ENCODE data around the gene PNMA8B. TPM values are rescaled to one million over a fixed set of nuclear protein-coding genes. Genes with fewer than 3 reads are reported as not detected.
A peak's percentile ranks its signal among the peaks of the same experiment; 100 is the strongest.

Gene PNMA8B
- total RNA-seq, 1 donor, result 0.43 TPM

DNA sequence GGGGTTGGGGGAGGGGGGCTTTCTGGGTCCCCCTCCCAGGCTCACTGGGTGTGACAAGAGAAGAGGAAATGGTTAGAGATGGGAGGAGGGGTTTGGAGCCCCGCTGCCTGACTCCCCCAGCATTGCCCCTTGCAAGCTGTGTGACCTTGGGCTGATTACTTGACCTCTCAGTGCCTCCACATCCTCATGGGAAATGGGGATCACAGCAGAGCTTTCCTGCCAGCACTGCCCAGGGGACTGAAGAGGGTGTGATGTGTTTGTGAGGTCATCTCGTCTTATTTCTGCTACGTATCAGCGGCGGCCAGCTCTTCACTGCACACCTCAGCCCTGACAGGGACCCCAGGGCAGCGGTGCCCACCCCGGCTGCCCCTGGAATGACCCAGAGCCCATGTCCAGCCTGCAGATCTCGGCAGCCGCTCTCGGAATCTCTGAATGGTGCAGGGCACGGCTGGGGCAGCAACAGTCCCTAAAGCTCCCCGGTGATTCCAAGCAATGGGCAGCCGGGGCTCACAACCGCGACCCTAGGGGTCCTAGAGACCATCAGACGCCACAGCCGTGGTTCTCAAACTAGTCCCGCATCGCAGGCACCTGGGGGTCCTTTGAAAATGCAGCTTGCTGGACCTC is 8.4 kb downstream of the PNMA8B start:
- H3K4me3 ChIP-seq (ENCODE audit: low read depth, low read length), result peak overlapping the region; percentile 54
- DNase-seq (ENCODE audit: low read depth), result no peak
- TF ChIP-seq, protein P1, sequence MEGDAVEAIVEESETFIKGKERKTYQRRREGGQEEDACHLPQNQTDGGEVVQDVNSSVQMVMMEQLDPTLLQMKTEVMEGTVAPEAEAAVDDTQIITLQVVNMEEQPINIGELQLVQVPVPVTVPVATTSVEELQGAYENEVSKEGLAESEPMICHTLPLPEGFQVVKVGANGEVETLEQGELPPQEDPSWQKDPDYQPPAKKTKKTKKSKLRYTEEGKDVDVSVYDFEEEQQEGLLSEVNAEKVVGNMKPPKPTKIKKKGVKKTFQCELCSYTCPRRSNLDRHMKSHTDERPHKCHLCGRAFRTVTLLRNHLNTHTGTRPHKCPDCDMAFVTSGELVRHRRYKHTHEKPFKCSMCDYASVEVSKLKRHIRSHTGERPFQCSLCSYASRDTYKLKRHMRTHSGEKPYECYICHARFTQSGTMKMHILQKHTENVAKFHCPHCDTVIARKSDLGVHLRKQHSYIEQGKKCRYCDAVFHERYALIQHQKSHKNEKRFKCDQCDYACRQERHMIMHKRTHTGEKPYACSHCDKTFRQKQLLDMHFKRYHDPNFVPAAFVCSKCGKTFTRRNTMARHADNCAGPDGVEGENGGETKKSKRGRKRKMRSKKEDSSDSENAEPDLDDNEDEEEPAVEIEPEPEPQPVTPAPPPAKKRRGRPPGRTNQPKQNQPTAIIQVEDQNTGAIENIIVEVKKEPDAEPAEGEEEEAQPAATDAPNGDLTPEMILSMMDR (IDR thresholded peaks at IDR 0.05; ENCODE audit: insufficient read depth, low read depth, low read length), result no peak

- H3K4me3 ChIP-seq (ENCODE audit: low read depth, low read length), result no peak overlapping the region
- TF ChIP-seq, protein P1 (IDR thresholded peaks at IDR 0.05; ENCODE audit: insufficient read depth, low read depth, low read length), result no peak
- DNase-seq (ENCODE audit: low read depth), result no peak
Measured at GRCh38 chr19:46486358-46486757, 9.3 kb downstream of the PNMA8B start.

DNA sequence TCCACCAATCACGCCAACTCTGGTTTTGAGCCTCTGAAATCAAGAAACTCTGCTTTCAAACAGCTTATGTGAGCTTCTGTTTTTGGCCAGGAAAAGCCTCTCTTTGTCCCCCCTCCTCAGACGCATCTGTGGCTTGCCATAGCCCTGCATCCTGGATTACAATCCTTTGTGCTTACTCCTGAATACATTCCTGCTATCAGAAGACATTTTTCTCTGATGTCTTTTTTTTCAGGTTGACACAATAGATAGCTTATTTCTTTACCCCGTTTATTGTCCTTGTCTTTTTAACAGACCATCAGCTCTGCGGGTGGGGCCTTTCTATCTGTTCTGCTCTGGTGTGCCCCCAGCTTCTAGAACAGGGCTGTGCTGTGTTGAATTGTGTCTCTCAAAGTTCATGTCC is 11.0 kb downstream of the PNMA8B start:
- DNase-seq (ENCODE audit: low read depth), result no peak
- H3K4me3 ChIP-seq (ENCODE audit: low read depth, low read length), result no peak overlapping the region
- TF ChIP-seq, protein P1 (IDR thresholded peaks at IDR 0.05; ENCODE audit: insufficient read depth, low read depth, low read length), result no peak

DNA sequence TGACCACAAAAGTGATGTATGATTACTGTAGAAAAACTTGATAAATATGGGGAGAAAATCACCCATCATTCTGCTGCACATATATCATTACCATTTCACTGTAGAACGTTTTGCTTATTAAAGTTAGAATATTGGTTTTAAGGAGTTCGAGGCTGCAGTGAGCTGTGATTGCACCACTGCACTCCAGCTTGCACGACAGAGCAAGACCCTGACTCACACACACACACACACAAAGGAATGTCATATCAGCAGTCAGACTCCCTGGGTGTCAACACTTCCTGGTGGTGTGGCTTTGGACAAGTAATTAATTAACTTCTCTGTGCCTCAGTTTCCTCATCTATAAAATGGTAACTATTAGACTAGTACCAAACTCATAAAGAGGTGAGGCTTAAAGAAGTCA is 13.0 kb downstream of the PNMA8B start:
- peak; percentile 29 for DNase-seq (ENCODE audit: low read depth)
- H3K4me3 ChIP-seq (ENCODE audit: low read depth, low read length), result no peak overlapping the region
- TF ChIP-seq, protein P1 (IDR thresholded peaks at IDR 0.05; ENCODE audit: insufficient read depth, low read depth, low read length), result no peak

DNA sequence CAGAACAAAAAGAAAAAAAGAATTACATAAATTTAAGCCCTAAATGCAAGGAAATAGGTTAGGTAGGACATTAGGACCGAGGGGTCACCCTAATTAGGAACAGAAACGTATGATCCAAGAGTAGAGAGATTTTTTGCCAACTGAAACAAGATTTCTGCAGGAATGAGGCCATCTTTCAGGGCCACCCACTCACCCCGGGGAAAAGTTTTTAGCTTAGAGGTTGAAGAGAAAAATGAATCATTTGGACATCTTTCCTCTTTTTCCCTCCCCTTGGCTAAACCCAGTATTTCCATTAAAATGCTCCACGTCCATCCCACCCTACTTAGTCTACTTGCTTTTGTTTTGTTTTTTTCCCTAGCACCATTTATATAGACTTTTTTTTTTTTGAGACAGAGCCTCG is 13.7 kb downstream of the PNMA8B start:
- H3K4me3 ChIP-seq (ENCODE audit: low read depth, low read length), result no peak overlapping the region
- TF ChIP-seq, protein P1 (IDR thresholded peaks at IDR 0.05; ENCODE audit: insufficient read depth, low read depth, low read length), result no peak
- DNase-seq (ENCODE audit: low read depth), result no peak

DNA sequence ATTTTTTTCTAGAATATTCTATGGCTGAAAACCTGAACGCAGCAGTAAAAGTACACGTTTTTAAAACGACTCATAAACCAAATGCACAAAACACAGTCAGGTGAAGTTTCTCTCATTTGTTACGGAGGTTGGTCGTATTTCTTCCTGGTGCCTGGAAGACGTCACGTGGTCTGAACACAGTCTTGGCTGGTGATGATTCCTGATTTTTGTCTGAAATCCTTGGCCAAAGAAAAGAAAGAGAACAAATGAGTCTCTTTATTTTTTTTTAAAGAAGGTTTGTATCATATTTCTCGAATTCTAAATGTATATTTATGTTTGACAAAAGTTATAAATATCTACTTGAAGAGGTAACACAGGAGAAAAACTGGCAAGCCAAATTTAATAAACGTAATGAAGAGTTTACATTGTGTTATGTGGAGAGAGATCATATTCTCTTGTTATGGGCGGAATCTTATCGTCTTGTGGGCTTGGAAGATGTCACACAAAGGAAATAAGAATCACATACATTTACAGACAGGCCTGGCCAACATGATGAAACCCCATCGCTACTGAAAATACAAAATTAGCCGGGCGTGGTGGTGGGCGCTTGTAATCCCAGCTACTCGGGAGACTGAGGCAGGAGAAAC is 14.3 kb downstream of the PNMA8B start:
- H3K4me3 ChIP-seq (ENCODE audit: low read depth, low read length), result no peak overlapping the region
- peak; percentile 37 for DNase-seq (ENCODE audit: low read depth)
- TF ChIP-seq, protein P1 (IDR thresholded peaks at IDR 0.05; ENCODE audit: insufficient read depth, low read depth, low read length), result no peak

All from fibroblast of villous mesenchyme (primary cell).